Breast epithelium (tissue), 3 donors: ENCODE data around the gene IGSF9B.

Experiments used
- POLR2A ChIP-seq: fragments of 450-650 bp; IDR thresholded peaks from one replicate; pipeline ENCODE4 v1.6.1; 2016; ENCODE audit warnings: antibody characterized with exemption, mild to moderate bottlenecking, moderate library complexity
- POLR2AphosphoS5 ChIP-seq, 3 donors: sonication (generic); formaldehyde crosslinking; IDR thresholded peaks; one replicate each; pipeline ENCODE4 v1.6.1; 2017; ENCODE audit warnings: antibody characterized with exemption in 3 of 3
- TF ChIP-seq, protein P1 (sequence below), 3 donors: fragments of 450-650 bp; IDR thresholded peaks; one replicate each; pipeline ENCODE4 v1.5.1; 2016 to 2017; ENCODE audit warnings: antibody characterized with exemption in 3 of 3, mild to moderate bottlenecking in 3 of 3, moderate library complexity in 3 of 3

DNA sequence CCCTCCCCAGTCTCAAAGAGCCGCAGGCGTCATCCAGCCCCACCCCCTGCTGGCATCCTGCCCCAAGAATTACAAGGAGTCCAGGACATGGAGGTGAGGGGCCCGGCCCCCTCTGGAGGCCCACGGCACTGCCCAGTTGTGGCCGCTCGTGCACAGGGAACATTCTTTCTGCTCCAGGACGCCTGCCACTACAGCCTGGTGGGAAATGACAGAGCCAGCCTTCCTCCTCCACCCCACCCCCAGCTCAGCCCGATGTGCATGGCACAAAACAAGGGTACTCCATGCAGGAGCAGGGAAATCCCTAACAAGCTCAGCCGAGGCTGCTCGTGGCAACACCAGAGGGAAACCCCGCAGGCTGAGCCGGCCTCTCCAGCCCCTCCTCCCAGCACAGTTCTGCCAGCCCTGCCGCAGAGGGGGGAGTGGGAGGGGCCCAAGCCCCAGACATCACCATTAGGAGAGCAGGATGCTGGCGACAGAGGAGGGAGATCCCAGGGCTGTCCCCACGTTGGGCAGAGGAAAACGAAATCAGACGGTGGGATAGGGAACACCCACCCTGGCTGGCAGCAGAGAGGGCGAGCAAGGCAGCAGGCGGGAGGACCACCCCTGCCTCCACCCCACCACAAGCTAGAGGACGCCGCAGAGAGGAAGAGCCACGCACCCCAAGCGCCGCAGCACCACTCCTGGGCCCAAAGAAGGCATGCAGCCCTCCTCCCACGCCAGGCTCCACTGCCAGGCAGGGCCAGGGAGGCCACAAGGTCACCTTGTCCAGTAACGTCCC lies 10.0 kb downstream of the IGSF9B start:
- TF ChIP-seq, protein P1, sequence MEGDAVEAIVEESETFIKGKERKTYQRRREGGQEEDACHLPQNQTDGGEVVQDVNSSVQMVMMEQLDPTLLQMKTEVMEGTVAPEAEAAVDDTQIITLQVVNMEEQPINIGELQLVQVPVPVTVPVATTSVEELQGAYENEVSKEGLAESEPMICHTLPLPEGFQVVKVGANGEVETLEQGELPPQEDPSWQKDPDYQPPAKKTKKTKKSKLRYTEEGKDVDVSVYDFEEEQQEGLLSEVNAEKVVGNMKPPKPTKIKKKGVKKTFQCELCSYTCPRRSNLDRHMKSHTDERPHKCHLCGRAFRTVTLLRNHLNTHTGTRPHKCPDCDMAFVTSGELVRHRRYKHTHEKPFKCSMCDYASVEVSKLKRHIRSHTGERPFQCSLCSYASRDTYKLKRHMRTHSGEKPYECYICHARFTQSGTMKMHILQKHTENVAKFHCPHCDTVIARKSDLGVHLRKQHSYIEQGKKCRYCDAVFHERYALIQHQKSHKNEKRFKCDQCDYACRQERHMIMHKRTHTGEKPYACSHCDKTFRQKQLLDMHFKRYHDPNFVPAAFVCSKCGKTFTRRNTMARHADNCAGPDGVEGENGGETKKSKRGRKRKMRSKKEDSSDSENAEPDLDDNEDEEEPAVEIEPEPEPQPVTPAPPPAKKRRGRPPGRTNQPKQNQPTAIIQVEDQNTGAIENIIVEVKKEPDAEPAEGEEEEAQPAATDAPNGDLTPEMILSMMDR (IDR thresholded peaks at IDR 0.05) = no peak
- no peak for TF ChIP-seq POLR2A
- TF ChIP-seq POLR2AphosphoS5 (IDR thresholded peaks at IDR 0.05) = no peak
